ENCODE data around the gene UNC5A. TPM values are rescaled to one million over a fixed set of nuclear protein-coding genes. Genes with fewer than 3 reads are reported as not detected.

The UNC5A gene
- total and polyA plus RNA-seq, 9 of the 15 experiments (the other 6 are each of a cell fraction or from before 2014, with no cell fraction given), result not detected

GRCh38 chr5:176855598-176855997 is 45.2 kb downstream of the UNC5A start (continued):
- no peak for TF ChIP-seq RREB1 (CRISPR knock-in tag; IDR thresholded peaks at IDR 0.05)
- no peak for TF ChIP-seq ZNF699 (CRISPR knock-in tag; IDR thresholded peaks at IDR 0.05; ENCODE audit: insufficient replicate concordance)
- TF ChIP-seq, protein P1, sequence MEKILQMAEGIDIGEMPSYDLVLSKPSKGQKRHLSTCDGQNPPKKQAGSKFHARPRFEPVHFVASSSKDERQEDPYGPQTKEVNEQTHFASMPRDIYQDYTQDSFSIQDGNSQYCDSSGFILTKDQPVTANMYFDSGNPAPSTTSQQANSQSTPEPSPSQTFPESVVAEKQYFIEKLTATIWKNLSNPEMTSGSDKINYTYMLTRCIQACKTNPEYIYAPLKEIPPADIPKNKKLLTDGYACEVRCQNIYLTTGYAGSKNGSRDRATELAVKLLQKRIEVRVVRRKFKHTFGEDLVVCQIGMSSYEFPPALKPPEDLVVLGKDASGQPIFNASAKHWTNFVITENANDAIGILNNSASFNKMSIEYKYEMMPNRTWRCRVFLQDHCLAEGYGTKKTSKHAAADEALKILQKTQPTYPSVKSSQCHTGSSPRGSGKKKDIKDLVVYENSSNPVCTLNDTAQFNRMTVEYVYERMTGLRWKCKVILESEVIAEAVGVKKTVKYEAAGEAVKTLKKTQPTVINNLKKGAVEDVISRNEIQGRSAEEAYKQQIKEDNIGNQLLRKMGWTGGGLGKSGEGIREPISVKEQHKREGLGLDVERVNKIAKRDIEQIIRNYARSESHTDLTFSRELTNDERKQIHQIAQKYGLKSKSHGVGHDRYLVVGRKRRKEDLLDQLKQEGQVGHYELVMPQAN (IDR thresholded peaks at IDR 0.05; ENCODE audit: borderline replicate concordance), result no peak
- TF ChIP-seq, protein P2, sequence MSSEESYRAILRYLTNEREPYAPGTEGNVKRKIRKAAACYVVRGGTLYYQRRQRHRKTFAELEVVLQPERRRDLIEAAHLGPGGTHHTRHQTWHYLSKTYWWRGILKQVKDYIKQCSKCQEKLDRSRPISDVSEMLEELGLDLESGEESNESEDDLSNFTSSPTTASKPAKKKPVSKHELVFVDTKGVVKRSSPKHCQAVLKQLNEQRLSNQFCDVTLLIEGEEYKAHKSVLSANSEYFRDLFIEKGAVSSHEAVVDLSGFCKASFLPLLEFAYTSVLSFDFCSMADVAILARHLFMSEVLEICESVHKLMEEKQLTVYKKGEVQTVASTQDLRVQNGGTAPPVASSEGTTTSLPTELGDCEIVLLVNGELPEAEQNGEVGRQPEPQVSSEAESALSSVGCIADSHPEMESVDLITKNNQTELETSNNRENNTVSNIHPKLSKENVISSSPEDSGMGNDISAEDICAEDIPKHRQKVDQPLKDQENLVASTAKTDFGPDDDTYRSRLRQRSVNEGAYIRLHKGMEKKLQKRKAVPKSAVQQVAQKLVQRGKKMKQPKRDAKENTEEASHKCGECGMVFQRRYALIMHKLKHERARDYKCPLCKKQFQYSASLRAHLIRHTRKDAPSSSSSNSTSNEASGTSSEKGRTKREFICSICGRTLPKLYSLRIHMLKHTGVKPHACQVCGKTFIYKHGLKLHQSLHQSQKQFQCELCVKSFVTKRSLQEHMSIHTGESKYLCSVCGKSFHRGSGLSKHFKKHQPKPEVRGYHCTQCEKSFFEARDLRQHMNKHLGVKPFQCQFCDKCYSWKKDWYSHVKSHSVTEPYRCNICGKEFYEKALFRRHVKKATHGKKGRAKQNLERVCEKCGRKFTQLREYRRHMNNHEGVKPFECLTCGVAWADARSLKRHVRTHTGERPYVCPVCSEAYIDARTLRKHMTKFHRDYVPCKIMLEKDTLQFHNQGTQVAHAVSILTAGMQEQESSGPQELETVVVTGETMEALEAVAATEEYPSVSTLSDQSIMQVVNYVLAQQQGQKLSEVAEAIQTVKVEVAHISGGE (CRISPR knock-in tag; IDR thresholded peaks at IDR 0.05), result no peak
- no peak for TF ChIP-seq TAF9B (IDR thresholded peaks at IDR 0.05; ENCODE audit: partially characterized antibody)
- no peak for TF ChIP-seq ZNF444 (CRISPR knock-in tag; IDR thresholded peaks at IDR 0.05)
- no peak for TF ChIP-seq BACH1 (tag; IDR thresholded peaks at IDR 0.05)
- TF ChIP-seq ZFP30 (CRISPR knock-in tag; IDR thresholded peaks at IDR 0.05; ENCODE audit: borderline replicate concordance), result no peak
- TF ChIP-seq THRAP3 (IDR thresholded peaks at IDR 0.05; ENCODE audit: borderline replicate concordance), result no peak
